Activated naive CD4-positive, alpha-beta T cell treated with anti-CD3 and anti-CD28 coated beads, Interleukin-2, amount 50 U/mL, for 72 hours (primary cell): ENCODE data around the gene MEIS1. TPM values are rescaled to one million over a fixed set of nuclear protein-coding genes. Genes with fewer than 3 reads are reported as not detected.

Experiments
- ATAC-seq, 2 donors: fragments of 150-1000 bp; cut with Tn5 transposase; 2 replicates each; pipeline ENCODE4 v1.10.0; 2021; ENCODE audit warnings: mild to moderate bottlenecking in 2 of 2, moderate library complexity in 2 of 2
- DNase-seq, 2 donors: peaks; one replicate each; pipeline ENCODE4 v3.0.0; 2021 to 2022; ENCODE audit warnings: low spot score in 2 of 2
- H3K27ac Mint-ChIP-seq, 2 donors: one replicate each; pipeline ENCODE4 v1.8.0; 2022; ENCODE audit warnings: mild to moderate bottlenecking in 2 of 2, mixed read lengths in 2 of 2
- H3K36me3 Mint-ChIP-seq, 2 donors: one replicate each; pipeline ENCODE4 v1.8.0; 2022; ENCODE audit warnings: mixed read lengths in 2 of 2
- H3K9me3 Mint-ChIP-seq, 2 donors: one replicate each; pipeline ENCODE4 v1.8.0; 2022; ENCODE audit warnings: mixed read lengths in 2 of 2
- total RNA-seq, 2 donors: library from RNA; stranded (reverse); gene quantifications; one replicate each; pipeline ENCODE4 v1.2.3, GENCODE V29; 2022

MEIS1 gene
- total RNA-seq, 2 donors from 2014 or later, result not detected

- Mint-ChIP-seq H3K36me3 (peaks cover 16 to 27% of the 10 kb centered on the region in 2 donors), H3K27ac (no peak overlapping the region), H3K9me3 (no peaks in the 10 kb centered on the region)
- ATAC-seq, result no peak
- no peak for DNase-seq
These were observed 4.2 kb downstream of the MEIS1 start for GRCh38 chr2:66438891-66439811.

- ATAC-seq, result no peak
- no peaks in the 10 kb centered on the region for H3K9me3 Mint-ChIP-seq
These were observed 5.1 kb downstream of the MEIS1 start for GRCh38 chr2:66439812-66440542.

GRCh38 chr2:66440708-66441497 lies 6.0 kb downstream of the MEIS1 start:
- H3K9me3 Mint-ChIP-seq, result no peaks in the 10 kb centered on the region
- ATAC-seq (no peak), DNase-seq (no peak)
- peaks cover 0 to 16% of the 10 kb centered on the region in 2 donors for H3K36me3 Mint-ChIP-seq
- H3K27ac Mint-ChIP-seq, result no peak overlapping the region

More at GRCh38 chr2:66439812-66440542, 5.1 kb downstream of the MEIS1 start:
- H3K36me3 Mint-ChIP-seq, result peaks cover 8 to 24% of the 10 kb centered on the region in 2 donors
- DNase-seq, result no peak
- H3K27ac Mint-ChIP-seq, result no peak overlapping the region

- Mint-ChIP-seq H3K27ac (no peak overlapping the region), H3K36me3 (peaks cover 0 to 16% of the 10 kb centered on the region in 2 donors), H3K9me3 (no peaks in the 10 kb centered on the region)
- DNase-seq, result no peak
- ATAC-seq, result no peak
These were observed 6.8 kb downstream of the MEIS1 start for GRCh38 chr2:66441581-66442320.

GRCh38 chr2:66442516-66443185 lies 7.7 kb downstream of the MEIS1 start:
- ATAC-seq, result no peak
- H3K9me3 Mint-ChIP-seq, result peaks cover 0 to 2% of the 10 kb centered on the region in 2 donors
- H3K27ac Mint-ChIP-seq, result no peak overlapping the region
- H3K36me3 Mint-ChIP-seq, result peaks cover 0 to 16% of the 10 kb centered on the region in 2 donors
- DNase-seq, result no peak

- DNase-seq (no peak), ATAC-seq (no peak)
- peaks cover 0 to 16% of the 10 kb centered on the region in 2 donors for H3K36me3 Mint-ChIP-seq
- no peak overlapping the region for H3K27ac Mint-ChIP-seq
- H3K9me3 Mint-ChIP-seq, result peaks cover 0 to 5% of the 10 kb centered on the region in 2 donors
These were observed 8.5 kb downstream of the MEIS1 start for GRCh38 chr2:66443186-66443978.

GRCh38 chr2:66443979-66444861 lies 9.3 kb downstream of the MEIS1 start:
- Mint-ChIP-seq H3K27ac (no peak overlapping the region), H3K36me3 (peaks cover 0 to 16% of the 10 kb centered on the region in 2 donors), H3K9me3 (peaks cover 0 to 5% of the 10 kb centered on the region in 2 donors)
- ATAC-seq, result no peak
- no peak for DNase-seq

- peaks cover 0 to 8% of the 10 kb centered on the region in 2 donors for H3K36me3 Mint-ChIP-seq
- ATAC-seq, result no peak
- H3K27ac Mint-ChIP-seq, result no peak overlapping the region
- peaks cover 0 to 5% of the 10 kb centered on the region in 2 donors for H3K9me3 Mint-ChIP-seq
- no peak for DNase-seq
These were observed 10.4 kb downstream of the MEIS1 start for GRCh38 chr2:66445076-66445924.

GRCh38 chr2:66445925-66446871 lies 11.3 kb downstream of the MEIS1 start:
- peaks cover 0 to 8% of the 10 kb centered on the region in 2 donors for H3K36me3 Mint-ChIP-seq

GRCh38 chr2:66446941-66447340 lies 12.0 kb downstream of the MEIS1 start:
- peaks cover 0 to 4% of the 10 kb centered on the region in 2 donors for H3K36me3 Mint-ChIP-seq
- ATAC-seq (no peak), DNase-seq (no peak)
- H3K27ac Mint-ChIP-seq, result no peak overlapping the region
- peaks cover 0 to 5% of the 10 kb centered on the region in 2 donors for H3K9me3 Mint-ChIP-seq

More at GRCh38 chr2:66445925-66446871, 11.3 kb downstream of the MEIS1 start:
- Mint-ChIP-seq H3K27ac (no peak overlapping the region), H3K9me3 (peaks cover 0 to 5% of the 10 kb centered on the region in 2 donors)
- DNase-seq (no peak), ATAC-seq (no peak)

GRCh38 chr2:66447677-66448076 lies 12.8 kb downstream of the MEIS1 start:
- ATAC-seq (no peak), DNase-seq (no peak)
- peaks cover 0 to 5% of the 10 kb centered on the region in 2 donors for H3K9me3 Mint-ChIP-seq
- H3K36me3 Mint-ChIP-seq, result peaks cover 0 to 4% of the 10 kb centered on the region in 2 donors
- no peak overlapping the region for H3K27ac Mint-ChIP-seq
